ENCODE measurements around the gene ZNF501.

Gene ZNF501

DNA sequence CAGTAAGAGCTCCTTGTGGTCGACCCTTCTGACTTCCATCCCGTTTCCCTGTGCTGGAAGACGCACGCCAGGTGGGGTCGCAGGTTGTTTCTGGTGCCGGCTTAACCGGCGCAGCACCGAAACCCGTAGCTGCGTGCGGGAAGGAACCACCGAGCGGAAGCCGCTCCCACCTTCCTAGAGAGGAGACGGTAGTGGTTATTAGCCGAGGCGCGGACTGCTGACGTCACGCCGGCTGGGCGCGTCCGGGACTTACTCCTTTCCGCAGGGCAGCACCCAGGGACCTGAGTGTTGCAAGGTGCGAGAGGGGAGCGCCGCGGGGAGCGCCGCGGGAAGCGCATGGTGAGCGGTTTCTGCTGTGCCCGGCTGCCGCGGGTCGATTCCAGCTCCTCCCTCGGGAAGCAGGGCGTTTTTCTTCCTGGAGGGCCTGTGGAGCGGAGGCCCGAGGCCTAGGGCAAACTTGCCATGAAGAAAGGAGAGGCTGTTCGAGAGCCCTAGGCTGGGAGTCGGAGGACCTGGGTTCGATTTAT lies at the start of gene ZNF501:
ZNF501 (plus strand) TSS at position 252 of the 527 bp plus-strand sequence. CDS start 4,787 bp downstream, outside the sequence.
- DNase-seq: peak; percentile 95

DNA sequence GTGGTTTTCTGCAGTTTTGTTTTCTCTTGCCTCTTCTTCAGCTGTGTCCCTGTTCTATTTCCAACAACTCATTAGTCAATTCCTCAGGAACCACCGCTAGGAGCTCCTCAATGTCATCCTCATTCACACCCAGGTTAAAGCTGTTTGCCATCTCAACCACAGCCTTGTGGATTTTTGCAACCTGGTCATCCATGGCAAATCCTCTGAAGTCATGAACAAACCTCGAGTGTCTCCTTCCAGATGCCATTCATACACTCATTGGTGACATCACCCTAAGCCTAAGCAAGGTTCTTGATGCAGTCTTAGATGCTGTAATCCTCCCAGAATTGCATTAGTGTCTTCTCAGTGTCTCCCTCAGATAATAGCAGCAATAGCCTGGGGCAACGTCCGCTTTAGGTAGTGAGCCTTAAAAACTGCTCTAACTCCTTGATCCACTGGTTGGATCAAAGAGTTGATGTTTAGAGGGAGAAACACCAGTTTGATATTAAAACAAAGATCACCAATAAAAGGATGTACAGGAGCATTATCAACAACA lies 48.4 kb upstream of the ZNF501 start:
- DNase-seq: no peak

DNA sequence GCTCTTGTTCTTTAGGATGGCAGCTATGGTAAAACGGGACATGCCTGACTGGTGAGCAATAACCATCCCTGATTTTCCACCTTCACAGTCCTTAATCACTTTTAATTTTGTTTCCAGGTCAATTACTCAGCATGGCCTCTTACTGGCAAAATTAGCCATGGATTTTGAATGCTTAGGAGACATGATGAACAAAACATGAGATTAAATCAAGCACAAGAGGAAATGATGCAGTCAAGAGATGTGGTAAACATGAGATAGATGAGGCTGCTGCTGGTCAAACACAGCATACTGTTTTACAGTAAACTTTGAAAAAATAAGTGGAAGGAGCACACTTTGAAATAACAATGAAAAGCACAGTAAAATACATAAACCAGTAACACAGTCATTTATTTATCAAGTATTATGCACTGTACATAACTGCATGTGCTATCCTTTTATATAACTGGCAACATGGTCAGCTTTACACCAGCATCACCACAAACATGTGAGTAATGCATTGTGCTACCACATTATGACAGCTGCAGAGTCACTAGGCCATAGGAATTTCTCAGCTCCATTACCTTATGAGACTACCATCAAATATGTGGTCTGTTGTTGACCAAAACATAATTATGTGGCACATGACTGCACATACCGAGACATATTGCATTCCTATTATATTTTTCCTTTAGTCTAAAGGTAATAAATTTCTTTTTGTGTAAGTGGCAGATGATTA lies 47.1 kb upstream of the ZNF501 start:
- DNase-seq: no peak

DNA sequence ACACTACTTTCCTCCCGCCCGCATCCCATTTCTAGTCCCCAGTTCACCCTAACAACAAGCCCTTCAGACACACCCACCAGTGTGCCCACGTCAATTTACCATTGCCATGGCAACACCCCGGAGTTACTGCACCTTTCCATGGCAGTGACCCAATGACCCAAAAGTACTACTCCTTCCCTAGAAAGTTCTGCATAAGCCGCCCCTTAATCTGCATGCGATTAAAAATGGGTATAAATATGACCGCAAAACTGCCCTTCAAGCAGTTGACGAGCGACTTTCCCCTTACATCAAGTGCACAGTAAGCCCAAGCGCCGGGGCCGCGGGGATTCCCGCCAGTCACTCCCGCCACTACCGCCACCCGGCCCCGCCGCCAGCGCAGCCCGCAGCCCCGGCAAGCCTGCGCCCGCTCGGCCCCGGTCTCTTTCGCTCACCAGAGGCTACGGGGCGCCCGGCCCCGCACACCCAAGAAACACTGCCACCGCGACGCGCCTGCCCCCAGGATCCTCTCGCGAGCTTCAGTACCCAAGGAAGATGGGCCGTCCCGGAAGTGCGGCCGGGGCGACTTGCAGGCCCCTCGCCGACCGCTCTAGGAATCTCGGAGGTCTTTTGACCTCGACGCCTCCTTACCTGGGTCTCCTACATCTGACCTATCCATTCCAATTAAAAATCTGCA lies 44.2 kb upstream of the ZNF501 start:
- peak; percentile 89 for DNase-seq

DNA sequence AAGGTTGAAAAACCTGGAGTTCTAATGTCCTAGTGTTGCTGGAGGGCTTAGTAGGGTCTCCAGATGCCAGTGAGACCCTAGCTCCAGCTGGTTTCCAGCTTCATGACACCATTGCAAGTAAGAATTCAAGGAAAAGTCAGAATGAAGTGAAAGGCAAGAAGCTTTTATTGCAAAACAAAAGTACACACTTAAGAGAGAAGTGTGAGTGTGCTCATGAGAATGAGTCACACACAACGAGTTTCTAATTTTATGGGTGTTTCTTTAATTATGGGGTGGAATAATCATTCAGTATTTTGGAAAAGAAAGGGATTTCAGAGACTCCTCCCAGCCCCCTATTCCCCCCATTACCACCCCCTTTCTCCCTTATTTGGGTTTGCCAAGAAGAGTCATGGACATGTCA lies 41.5 kb upstream of the ZNF501 start:
- no peak for DNase-seq

DNA sequence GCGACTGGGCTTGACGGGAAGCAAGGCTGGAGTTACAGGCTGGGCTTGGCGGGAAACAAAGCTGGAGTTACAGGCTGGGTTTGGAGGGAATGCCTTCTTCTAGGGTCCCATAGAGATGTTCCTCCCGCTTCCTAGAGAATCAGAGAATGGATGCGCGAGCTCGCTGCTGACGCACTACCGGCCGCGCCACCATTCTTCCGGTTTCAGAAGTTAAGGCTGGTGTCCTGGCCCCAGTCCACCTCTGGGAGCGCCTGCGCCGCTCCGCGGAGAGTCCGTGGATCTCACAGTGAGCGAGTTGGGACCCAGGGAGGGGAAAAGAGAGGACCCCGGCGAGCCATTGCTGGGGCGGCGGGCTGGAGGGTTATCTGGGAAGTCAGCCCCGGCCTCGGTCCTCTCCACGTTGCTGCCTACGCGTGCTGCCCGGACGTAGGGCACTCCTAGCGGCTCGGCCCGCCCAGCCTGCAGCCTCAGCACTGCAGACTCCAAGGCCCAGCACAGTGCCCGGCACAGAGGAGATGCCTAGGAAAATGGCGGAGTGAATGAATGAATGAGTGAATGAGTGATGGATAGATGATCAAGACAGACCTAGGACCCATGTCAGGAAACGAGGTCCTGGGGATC lies 16.9 kb upstream of the ZNF501 start, which contains the start of gene ZNF502:
ZNF502 (plus strand) TSS at position 206 of the 621 bp plus-strand sequence. CDS start 7,602 bp downstream, outside the sequence.
- DNase-seq: peak; percentile 95

DNA sequence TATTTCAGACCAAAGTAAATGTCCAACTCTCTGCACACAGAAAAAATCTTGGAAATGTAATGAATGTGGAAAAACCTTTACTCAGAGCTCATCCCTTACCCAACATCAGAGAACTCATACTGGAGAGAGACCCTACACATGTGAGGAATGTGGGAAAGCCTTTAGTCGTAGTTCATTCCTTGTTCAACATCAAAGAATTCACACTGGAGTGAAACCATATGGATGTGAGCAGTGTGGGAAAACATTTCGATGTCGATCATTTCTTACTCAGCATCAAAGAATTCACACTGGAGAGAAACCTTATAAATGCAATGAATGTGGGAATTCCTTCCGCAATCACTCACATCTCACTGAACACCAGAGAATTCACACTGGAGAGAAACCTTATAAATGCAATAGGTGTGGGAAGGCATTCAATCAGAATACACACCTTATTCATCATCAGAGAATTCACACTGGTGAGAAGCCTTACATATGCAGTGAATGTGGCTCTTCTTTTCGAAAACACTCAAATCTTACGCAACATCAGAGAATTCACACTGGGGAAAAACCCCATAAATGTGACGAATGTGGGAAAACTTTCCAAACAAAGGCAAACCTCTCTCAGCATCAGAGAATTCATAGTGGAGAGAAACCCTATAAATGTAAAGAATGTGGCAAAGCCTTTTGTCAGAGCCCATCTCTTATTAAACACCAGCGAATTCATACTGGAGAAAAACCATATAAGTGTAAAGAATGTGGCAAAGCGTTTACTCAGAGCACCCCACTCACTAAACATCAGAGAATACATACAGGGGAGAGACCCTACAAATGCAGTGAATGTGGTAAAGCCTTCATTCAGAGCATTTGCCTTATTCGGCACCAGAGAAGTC lies 8.0 kb upstream of the ZNF501 start:
- no peak for DNase-seq

DNA sequence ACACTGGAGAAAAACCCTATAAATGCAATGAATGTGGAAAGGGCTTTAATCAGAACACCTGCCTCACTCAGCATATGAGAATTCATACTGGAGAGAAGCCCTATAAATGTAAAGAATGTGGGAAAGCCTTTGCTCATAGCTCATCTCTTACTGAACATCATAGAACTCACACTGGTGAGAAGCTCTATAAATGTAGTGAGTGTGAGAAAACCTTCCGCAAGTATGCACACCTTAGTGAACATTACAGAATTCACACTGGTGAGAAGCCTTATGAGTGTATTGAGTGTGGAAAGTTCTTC lies 7.4 kb upstream of the ZNF501 start:
- DNase-seq: no peak

DNA sequence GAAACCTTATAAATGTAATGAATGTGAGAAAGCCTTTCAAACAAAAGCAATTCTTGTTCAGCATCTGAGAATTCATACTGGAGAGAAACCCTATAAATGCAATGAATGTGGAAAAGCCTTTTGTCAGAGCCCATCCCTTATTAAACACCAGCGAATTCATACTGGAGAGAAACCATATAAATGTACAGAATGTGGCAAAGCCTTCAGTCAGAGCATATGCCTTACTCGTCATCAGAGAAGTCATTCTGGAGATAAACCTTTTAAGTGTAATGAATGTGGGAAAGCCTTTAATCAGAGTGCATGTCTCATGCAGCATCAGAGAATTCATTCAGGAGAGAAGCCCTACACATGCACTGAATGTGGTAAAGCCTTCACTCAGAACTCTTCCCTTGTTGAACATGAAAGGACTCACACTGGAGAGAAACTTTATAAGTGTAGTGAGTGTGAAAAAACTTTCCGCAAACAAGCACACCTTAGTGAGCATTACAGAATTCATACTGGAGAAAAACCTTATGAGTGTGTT lies 5.3 kb downstream of the ZNF501 start:
- no peak for DNase-seq

DNA sequence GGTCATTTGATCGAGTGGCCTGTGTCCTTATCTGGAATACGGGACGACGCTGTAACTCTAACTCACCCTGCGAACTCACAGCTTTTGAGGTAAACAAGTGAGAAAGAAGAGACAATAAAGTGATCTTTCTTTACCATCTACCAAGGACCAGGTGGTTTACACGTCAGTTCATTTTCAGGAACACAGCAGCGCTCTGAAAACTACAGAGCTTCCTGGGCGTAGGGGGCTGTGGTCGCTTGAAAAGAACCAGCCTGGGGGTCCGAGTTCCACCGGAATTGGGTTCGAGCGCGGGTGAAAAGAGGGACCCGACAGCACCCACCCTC lies 31.6 kb downstream of the ZNF501 start:
- no peak for DNase-seq

DNA sequence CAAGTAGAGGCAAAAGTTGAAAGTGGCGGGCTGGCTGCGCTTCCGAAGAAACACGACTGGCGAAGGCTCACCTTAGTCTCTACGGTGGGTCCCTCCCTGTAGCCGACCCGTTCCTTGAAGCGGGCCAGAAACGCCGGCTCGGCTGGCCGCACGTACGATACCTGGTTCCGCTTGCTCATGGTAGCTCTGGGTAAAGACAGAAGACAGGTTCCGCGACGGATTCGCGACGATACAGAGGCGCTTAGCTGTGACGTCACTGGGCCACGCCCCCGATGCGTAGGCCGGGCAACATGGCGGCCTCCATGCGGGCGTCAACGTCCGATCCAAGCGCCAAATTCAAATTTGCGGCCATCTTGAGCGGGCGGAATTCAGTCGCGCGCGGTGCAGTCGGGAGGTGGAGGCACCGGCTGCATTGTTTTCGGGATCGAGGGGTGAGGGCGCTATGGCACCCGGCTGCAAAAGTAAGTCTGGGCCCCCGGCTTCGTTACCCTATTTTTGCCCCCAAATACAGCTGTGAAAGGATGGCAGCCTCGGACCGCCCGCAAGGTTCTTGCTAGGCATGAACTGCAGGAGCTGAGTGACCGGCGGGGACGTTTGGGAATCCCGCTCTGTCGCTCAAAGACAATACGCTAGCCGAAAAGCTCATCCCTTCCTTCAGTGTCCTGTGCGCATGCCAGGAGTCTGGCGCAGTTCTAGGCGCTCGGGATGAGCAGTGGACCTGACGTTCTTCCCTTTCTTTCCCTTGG lies 32.2 kb downstream of the ZNF501 start, which contains the start of the genes KIAA1143 and KIF15:
KIAA1143 (minus strand) TSS at position 196 of the 746 bp plus-strand sequence; CDS start at position 179, 17 bp downstream.
KIF15 (plus strand) TSS at position 371 of the 746 bp plus-strand sequence; CDS start at position 443, 72 bp downstream.
- peak; percentile 97 for DNase-seq

DNA sequence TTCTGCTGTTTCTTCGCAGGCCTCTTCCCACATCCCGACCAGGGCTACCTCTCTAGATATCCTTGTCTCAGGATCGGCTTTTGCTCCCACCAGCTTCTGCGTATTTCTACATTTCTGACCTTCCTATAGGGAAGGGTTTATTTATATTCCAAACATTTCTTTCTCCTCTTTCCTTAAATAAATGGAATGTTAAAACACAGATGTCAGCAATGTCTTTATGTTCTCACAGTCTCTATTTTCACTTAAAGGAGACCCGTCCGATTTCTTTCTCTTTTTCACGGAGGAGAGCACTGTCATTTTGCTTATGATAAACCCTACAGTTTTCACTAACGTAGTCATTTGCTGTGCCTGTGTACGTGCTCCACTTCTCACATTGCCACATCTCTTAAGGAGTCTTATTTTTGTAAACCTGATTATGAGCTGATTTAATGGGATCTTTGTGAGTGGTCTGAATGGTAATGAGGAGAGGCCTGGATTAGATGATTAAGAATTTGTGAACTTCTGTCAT lies 32.8 kb downstream of the ZNF501 start:
- DNase-seq: no peak

DNA sequence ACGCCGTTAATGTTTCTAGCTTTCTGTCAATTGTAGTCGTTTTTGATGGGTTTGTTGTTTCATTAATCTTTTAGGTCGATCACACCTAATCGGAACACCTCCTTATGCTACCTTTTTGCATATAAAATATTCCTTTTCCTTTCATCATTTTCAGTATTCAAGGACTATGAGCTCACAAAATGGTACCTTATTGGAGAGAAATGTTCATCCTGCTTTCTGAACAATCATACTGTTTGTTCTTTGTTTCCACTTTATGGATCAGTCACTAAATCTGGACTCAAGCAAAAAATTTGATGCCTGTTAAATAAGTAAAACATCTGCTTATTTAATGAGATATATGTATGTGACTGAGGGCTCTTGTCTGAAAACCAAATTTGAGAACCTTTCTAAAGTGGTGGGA lies 33.3 kb downstream of the ZNF501 start:
- DNase-seq: no peak

DNA sequence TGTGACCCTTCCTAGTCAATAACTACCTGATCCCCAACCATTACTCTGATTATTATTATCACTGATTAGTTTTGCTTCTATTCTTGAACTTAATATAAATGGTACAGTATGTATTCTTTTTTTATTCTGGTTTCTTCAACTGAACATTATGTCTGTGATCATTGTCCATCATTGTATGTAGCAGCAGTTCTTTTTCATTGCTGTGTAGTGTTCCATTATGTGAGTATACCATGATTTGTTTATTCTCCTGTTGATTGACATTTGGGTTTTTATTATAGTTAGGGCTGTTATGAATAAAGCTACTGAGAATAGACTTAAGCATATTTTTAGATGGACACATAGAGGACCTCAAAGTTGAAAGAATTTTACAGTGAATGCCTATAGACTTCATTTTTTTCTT lies 34.8 kb downstream of the ZNF501 start:
- DNase-seq: no peak

DNA sequence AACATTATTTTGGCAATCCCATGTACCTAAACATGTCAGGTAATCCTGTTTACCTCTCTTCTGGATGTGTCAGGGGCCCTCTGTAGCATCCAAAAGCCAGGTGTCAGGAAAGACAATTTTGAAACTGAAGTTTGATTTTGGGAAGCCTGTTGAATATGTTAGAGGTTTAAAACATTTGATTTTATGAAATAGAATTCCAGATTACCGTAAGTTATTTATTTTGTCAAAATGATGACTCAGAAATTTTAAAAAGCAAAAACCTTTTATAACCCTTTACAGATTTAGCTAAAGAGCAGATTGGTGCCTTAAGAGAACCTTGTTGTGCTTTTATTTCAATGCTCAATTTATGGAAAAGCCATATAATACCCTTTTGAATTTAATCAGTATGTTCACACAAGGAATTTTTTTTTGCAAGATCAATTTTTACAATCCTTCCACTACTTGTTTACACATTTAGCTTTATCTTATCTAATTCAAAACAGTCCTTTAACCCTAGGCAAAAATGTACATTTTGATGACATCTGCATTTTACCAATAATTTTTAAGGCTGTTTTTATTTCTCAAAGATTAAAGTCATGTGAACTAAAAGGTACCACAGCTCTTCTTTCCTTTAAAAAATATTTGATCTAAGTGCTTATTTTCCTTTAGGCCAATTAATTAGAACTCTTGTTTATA lies 42.1 kb downstream of the ZNF501 start:
- DNase-seq: no peak

DNA sequence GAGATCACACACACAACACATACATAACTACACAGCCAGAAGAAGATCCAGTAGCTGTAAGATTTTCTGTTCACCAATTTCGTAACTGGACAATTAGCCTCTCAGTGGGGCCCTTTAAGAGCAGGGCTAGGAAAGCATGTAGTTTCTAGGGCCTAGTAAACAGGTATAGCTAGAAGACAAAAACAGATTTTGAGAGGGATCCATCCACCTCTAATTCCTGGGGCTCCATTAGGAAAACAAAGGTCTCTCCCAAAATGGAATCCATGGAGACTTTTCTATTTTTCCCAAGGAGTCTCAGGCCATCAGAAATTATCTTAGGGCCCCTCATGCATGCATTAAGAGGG lies 42.6 kb downstream of the ZNF501 start:
- no peak for DNase-seq

DNA sequence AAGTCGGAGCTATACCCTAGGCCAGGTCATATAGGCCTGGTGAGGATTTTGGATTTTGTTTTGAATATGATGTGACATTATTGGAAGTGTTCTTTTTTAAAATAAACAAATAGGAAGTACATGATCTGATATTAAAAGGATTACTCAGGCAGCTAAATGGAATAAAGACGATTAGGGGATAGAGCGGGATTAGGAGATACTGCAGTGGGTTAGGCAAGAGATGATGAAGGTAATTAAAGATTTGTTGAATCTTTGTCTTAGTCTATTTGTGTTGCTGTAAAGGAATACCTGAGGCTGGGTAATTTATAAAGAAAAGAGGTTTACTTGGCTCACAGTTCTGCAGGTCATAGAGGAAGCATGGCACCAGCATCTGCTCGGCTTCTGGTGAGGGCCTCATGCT lies 53.5 kb downstream of the ZNF501 start:
- DNase-seq: no peak
